Large intestine (tissue), 3 donors: Measurements from ENCODE around the gene GAS2L2. TPM values are rescaled to one million over a fixed set of nuclear protein-coding genes. Genes with fewer than 3 reads are reported as not detected.

ENCODE experiments used
- DNase-seq, 2 donors: peaks; one replicate each; pipeline versions ENCODE4 v3.0.0 to v3.0.0-alpha.2; 2013
- H3K27ac ChIP-seq: one replicate; pipeline ENCODE4 v1.5.1; 2013; ENCODE audit warnings: low read length
- H3K27me3 ChIP-seq: 2 replicates; pipeline ENCODE4 v1.6.1; 2013; ENCODE audit warnings: low read length; ENCODE audit not compliant: control insufficient read depth, insufficient read depth
- H3K36me3 ChIP-seq: 2 replicates; pipeline ENCODE4 v1.6.1; 2013; ENCODE audit warnings: low read length; ENCODE audit not compliant: control insufficient read depth, insufficient read depth
- H3K4me1 ChIP-seq: one replicate; pipeline ENCODE4 v1.6.1; 2013; ENCODE audit warnings: low read length; ENCODE audit not compliant: control insufficient read depth, insufficient read depth
- H3K4me3 ChIP-seq: one replicate; pipeline ENCODE4 v1.5.1; 2013; ENCODE audit warnings: low read length
- H3K9me3 ChIP-seq: one replicate; pipeline ENCODE4 v1.6.1; 2013; ENCODE audit warnings: mild to moderate bottlenecking, low read depth, low read length, moderate library complexity; ENCODE audit not compliant: control insufficient read depth
- WGBS: methylation state at CpG from one replicate; pipeline ENCODE4 v1.1.5; 2013; ENCODE audit warnings: low lambda C conversion rate; ENCODE audit not compliant: insufficient coverage; 5-methylcytosine and 5-hydroxymethylcytosine counted together
- polyA plus RNA-seq: library from polyadenylated mRNA; unstranded; fragments of 120-200 nt; gene quantifications from one replicate; pipeline ENCODE4 v1.2.1, GENCODE V29; 2013

The GAS2L2 gene
- polyA plus RNA-seq, 1 donor: 0.13 TPM

DNA sequence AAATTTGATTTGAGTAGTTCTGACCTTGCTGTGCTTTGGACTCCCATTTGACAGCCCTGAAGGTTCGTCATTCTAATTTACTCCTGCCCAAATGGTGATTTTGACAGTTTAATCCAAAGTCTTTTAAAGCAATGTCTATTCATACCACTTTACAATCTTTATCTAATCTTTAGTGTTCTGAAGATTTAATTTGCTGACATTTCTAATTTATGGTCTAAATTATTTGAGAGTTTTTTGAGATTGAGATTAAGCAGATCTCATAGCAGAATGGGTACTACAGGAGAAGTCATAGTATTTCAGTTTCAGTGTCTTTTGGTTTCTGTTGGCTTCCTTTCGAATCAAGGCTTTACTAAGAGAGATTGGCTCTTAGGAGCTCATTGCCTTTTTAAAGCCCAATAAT lies 54.2 kb downstream of the GAS2L2 start:
- WGBS: 100% methylated on average over 1 of the region's 2 CpGs
- no peak overlapping the region for H3K27ac ChIP-seq

DNA sequence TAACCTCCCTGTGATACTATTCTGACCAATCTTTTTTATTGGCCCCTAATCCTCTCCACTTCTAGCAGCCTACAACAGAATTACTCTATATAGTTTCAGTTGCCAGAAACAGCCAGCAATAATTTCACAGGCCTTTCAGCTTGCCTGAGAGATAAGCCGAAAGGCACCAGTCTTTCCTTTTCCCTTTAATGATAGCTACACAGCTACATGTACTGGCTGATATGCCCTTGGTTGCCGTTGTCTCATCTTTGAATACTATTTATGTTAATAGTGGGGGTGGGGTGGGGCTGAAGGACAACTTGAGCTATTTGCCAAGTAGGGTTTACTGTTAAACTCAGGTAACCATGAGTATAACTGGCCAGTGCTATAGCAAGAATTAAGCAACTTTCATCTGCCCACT lies 57.4 kb downstream of the GAS2L2 start:
- no CpG with 5 or more reads among the region's 2 CpGs for WGBS
- Histone ChIP-seq H3K36me3 (peaks cover 42% of the 10 kb centered on the region), H3K27me3 (no peaks in the 10 kb centered on the region)

More for the DNA sequence above, 54.2 kb downstream of the GAS2L2 start:
- Histone ChIP-seq H3K9me3 (no peaks in the 10 kb centered on the region), H3K36me3 (peaks cover 28% of the 10 kb centered on the region), H3K27me3 (no peaks in the 10 kb centered on the region), H3K4me3 (no peak overlapping the region), H3K4me1 (no peaks in the 10 kb centered on the region)
- DNase-seq: no peak

GRCh38 chr17:35694906-35695305 lies 58.1 kb downstream of the GAS2L2 start:
- H3K27me3 ChIP-seq: no peaks in the 10 kb centered on the region

More for the DNA sequence above, 57.4 kb downstream of the GAS2L2 start:
- DNase-seq: peak; percentile 10 to 23
- no peak overlapping the region for H3K4me3 ChIP-seq
- H3K27ac ChIP-seq: no peak overlapping the region
- no peaks in the 10 kb centered on the region for H3K4me1 ChIP-seq
- no peaks in the 10 kb centered on the region for H3K9me3 ChIP-seq

More at GRCh38 chr17:35694906-35695305, 58.1 kb downstream of the GAS2L2 start:
- no CpG with 5 or more reads among the region's 2 CpGs for WGBS
- no peaks in the 10 kb centered on the region for H3K4me1 ChIP-seq
- no peaks in the 10 kb centered on the region for H3K9me3 ChIP-seq
- H3K36me3 ChIP-seq: peaks cover 49% of the 10 kb centered on the region
- no peak overlapping the region for H3K27ac ChIP-seq
- no peak overlapping the region for H3K4me3 ChIP-seq
- DNase-seq: no peak

Other genes starting within 250 kb of the GAS2L2 start
- gene SLFN12L, start 215.6 kb downstream of the GAS2L2 start, polyA plus RNA-seq: 1.4 TPM
- 0.21 TPM for gene SLFN14, start 192.4 kb downstream of the GAS2L2 start, polyA plus RNA-seq
- gene PEX12, start 174.7 kb downstream of the GAS2L2 start, polyA plus RNA-seq: 8.1 TPM
- 89.5 TPM for gene AP2B1, start 165.9 kb downstream of the GAS2L2 start, polyA plus RNA-seq
- gene RASL10B, start 21.6 kb downstream of the GAS2L2 start, polyA plus RNA-seq: 2.9 TPM
- gene C17orf50, start 7.6 kb upstream of the GAS2L2 start, polyA plus RNA-seq: 0.04 TPM
- gene MMP28, start 42.4 kb upstream of the GAS2L2 start, polyA plus RNA-seq: 7.5 TPM
- 177 TPM for gene TAF15, start 56.2 kb upstream of the GAS2L2 start, polyA plus RNA-seq
- gene HEATR9, start 115.7 kb upstream of the GAS2L2 start, polyA plus RNA-seq: 0.03 TPM
- 8.3 TPM for gene CCL5, start 127.1 kb upstream of the GAS2L2 start, polyA plus RNA-seq
- 5.6 TPM for gene RDM1, start 177.5 kb upstream of the GAS2L2 start, polyA plus RNA-seq
- gene LYZL6, start 190.5 kb upstream of the GAS2L2 start, polyA plus RNA-seq: not detected
- gene CCL16, start 228.3 kb upstream of the GAS2L2 start, polyA plus RNA-seq: 0.19 TPM
- 6.8 TPM for gene CCL14, start 233.5 kb upstream of the GAS2L2 start, polyA plus RNA-seq
- 36.8 TPM for gene CCL15, start 248.3 kb upstream of the GAS2L2 start, polyA plus RNA-seq